ENCODE results near the gene NR1H3.
"Not testable (repeated sequence)": the region's sequence is repeated elsewhere in the genome, so short reads cannot be mapped to it uniquely, and the experiment has no call there.

The NR1H3 gene

DNA sequence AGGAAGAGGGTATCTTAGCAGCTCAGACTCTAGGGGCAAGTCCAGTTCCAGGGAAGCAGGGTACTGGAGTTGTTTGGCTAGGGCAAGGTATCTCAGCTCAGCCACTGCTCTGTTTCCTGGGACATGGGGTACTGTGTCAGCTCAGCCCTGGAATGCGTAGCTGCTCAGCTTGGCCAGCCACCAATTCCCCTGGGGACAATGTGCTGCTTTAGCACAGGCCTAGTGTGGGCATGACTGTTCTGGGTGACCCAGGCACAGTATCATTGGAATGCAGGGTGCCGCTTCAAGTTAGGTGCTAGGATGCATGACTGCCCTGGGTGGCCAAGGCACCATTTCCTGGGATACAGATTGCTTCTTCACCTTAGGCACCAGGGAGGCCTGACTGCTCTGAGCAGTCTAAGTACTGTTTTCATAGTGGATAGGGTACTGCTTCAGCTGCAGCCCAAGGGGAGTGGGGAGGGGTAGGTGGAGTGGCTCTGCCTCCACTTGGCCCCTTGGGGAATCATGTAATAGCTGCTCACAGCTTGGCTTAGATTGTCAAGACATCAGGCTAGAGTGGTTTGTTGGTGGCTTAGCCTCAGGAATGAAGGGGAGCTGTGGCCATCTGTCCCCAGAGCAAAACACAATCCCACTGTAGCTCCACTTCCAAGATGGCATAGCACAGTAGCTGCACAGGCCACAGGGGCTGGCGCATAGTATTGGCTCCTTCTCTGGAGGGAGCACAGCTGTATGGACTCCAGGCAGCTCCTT, 48.1 kb downstream of the NR1H3 start:
- DNase-seq (ENCODE audit: low read depth, low spot score): no peak

DNA sequence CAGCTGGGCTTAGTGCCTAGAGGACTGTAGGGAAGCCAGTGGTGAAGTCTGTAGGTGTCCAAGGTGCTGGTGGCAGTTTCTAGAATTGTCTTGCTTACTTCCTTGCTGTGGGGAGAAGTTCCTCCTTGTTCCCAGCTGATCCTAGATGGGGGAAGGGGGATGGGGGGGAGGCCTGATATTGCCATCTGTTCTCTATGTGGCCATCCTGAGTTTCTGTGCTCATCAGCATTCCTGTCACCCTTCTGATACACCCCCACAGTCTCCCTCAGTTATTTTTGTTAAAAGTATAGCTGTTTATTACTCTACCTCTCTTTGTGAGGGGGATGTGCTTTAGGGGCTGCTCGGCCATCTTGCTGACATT, 48.7 kb downstream of the NR1H3 start:
- DNase-seq (ENCODE audit: low read depth, low spot score): no peak

DNA sequence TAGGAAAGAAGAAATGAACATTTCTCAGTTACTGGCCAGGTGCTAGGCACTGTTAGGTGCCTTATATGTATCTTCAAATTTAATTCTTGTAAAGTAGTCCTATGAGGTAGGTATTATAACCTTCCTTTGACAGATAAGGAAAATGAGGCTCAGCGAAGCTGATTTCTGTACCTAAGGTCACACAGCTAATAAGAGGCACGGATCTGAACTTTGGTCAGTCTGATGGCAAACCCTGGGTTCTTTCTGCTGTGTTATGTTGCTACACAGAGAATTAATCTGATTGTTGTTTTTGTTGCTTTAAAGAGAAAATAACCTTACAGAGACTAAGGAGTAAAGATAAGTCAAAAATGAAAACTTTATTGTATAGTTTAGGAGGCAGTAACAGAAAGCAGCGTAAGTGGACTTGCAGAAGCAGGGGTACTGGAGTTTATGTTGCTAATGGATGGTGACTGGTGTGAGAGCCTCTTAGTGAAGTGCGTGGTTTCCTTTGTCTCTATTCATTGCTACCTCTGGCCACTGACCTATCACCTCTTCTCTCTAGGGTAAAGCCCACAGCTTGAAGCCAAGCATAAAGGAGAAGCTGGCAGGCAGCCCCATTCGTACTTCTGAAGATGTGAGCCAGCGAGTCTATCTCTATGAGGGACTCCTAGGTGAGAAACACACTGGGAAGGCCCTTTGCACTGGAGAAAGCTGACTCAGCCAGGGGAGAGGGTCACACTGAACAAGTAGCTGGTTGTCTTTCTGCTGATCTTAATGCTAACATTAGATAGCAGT, 50.4 kb downstream of the NR1H3 start:
- no peak for DNase-seq (ENCODE audit: low read depth, low spot score)

DNA sequence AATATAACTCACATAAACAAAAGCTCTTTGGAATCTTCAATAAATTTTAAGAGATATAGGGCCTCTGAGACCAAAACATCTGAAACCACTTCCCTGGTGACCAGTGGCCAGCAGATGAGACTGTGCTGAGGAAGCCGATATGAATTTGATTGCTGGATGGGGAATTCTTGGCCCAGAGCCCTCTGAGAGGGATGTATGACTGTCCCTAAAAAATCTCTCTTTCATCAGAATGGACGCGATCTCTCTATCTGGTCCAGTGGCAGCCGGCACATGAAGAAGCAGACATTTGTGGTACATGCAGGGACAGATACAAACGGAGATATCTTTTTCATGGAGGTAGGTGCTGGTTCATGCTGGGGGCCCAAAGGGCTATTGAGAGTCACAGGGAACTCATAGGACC, 57.2 kb downstream of the NR1H3 start:
- DNase-seq (ENCODE audit: low read depth, low spot score): no peak

DNA sequence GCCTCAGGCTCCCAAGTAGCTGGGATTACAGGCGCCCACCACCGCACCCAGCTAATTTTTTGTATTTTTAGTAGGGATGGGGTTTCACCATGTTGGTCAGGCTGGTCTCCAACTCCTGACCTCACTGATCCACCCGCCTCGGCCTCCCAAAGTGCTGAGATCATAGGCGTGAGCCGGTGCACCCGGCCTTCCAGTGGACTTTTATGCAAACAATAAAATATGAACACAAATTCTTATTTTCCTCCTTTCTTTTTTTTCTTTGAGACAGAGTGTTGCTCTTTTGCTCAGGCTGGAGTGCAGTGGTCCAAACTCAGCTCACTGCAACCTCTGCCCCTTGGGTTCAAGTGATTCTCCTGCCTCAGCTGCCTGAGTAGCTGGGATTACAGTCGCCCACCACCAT, 58.7 kb downstream of the NR1H3 start:
- DNase-seq (ENCODE audit: low read depth, low spot score): not testable (repeated sequence)

DNA sequence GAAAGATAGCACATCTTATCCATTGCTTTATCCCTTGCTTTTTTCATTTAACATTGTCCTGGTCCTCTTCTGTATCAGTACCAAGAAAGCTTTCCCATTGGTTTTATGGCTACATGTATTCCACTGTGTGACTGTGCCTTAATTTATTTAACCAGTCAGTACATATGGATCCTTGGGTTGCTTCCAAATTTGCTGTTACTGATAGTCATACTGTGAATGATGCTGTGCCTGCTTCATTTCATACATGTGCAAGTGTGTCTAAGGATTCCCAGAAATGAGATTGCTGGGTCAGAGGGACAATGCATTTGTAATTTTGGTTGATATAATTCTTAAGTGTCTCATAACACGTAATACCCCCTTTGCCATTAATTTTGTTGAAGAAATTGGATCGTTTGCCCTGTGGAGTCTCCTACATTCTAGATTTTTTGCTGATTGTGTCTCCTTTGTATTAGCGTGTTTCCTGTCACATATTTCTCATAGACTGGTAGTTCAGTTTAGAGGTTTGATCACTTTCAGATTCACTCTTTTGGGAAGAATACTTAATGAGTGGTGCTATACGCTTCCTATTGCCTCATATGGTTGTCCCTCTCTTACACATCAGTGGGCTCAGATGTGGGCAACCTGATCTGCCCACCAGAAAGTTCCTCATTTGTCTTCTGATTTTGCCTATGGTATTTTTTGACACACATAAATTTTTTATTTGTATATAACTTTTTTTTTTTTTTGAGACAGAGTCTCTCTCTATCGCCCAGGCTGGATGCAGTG, 59.5 kb downstream of the NR1H3 start:
- DNase-seq (ENCODE audit: low read depth, low spot score): no peak

DNA sequence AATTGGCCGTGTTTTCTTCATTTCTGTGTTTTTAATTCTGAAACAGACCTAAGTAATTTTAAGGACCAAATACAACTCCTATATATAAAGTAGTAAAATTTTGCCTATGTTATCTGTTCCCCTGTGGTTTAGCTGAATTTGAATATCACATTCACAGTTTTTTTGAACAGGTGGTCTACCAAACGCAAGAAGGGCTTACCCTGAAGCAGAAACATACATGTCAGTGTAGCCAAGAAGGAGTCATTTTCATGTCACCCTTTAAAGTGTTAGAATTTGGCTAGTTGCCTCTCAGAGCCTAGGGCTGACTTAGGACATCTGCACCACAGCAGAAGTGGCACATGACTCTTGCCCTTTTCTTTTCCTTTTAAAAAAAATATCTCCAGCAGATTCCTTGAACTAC, 60.4 kb downstream of the NR1H3 start:
- DNase-seq (ENCODE audit: low read depth, low spot score): no peak
